AG09309 (cell line): ENCODE measurements around the gene ZAR1L.

Experiments used
- DNase-seq: peaks from one replicate; pipeline ENCODE4 v3.0.0-alpha.2; 2010; ENCODE audit warnings: low read depth
- H3K4me3 ChIP-seq: 2 replicates; pipeline ENCODE4 v1.5.1; 2011; ENCODE audit warnings: mild to moderate bottlenecking, low read depth, low read length, moderate library complexity; ENCODE audit not compliant: control insufficient read depth
- TF ChIP-seq, protein P1 (sequence below): IDR thresholded peaks from 2 replicates; pipeline ENCODE4 v1.5.1; 2011; ENCODE audit warnings: mild to moderate bottlenecking, low read depth, low read length, inconsistent platforms; ENCODE audit not compliant: insufficient read depth, control insufficient read depth; ENCODE audit errors: missing control alignments

The ZAR1L gene

GRCh38 chr13:32261567-32261966 is 53.6 kb downstream of the ZAR1L start:
- no peak overlapping the region for H3K4me3 ChIP-seq
- DNase-seq = peak; percentile 23
- TF ChIP-seq, protein P1, sequence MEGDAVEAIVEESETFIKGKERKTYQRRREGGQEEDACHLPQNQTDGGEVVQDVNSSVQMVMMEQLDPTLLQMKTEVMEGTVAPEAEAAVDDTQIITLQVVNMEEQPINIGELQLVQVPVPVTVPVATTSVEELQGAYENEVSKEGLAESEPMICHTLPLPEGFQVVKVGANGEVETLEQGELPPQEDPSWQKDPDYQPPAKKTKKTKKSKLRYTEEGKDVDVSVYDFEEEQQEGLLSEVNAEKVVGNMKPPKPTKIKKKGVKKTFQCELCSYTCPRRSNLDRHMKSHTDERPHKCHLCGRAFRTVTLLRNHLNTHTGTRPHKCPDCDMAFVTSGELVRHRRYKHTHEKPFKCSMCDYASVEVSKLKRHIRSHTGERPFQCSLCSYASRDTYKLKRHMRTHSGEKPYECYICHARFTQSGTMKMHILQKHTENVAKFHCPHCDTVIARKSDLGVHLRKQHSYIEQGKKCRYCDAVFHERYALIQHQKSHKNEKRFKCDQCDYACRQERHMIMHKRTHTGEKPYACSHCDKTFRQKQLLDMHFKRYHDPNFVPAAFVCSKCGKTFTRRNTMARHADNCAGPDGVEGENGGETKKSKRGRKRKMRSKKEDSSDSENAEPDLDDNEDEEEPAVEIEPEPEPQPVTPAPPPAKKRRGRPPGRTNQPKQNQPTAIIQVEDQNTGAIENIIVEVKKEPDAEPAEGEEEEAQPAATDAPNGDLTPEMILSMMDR = no peak

- TF ChIP-seq, protein P1 = no peak
- DNase-seq = no peak
- H3K4me3 ChIP-seq = no peak overlapping the region
These were observed 56.0 kb downstream of the ZAR1L start for GRCh38 chr13:32259116-32259515.

DNA sequence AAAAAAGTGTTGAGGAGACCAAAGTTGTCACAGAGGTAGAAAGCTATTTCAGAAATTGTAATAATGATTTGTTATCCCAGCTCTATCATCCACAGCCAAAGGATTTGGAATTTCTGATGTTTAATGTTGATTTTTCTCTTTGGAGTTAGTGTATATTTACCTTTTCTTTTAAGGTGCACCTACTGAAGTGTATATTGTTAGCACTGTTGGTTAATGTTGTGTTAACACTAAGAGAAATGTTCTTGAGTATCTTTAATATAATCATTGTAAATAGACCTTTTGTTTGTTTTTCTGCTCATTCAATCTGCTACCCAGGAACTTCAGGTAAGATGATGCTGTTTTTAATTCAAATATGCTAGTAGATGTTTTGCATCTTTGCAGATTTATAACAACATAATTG is 57.5 kb downstream of the ZAR1L start:
- DNase-seq = no peak
- no peak overlapping the region for H3K4me3 ChIP-seq
- TF ChIP-seq, protein P1 = no peak

DNA sequence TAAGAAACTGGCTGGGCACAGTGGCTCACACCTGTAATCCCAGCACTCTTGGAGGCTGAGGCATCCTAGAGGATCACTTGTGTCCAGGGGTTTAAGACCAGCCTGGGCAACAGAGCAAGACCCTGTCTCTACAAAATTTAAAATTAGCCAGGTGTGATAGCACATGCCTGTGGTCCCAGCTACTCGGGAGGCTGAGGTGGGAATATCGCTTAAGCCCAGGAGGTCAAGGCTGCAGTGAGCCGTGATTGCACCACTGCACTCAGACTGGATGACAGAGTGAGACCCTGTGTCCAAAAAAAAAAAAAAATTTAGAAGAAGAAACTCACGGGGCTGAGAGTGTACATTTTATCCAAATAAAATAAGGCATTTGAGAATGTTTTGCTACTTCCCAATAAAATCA is 58.9 kb downstream of the ZAR1L start:
- DNase-seq = no peak
- TF ChIP-seq, protein P1 = no peak
- H3K4me3 ChIP-seq = no peak overlapping the region

GRCh38 chr13:32255724-32256109 is 59.4 kb downstream of the ZAR1L start:
- TF ChIP-seq, protein P1 = no peak
- H3K4me3 ChIP-seq = no peak overlapping the region
- no peak for DNase-seq

DNA sequence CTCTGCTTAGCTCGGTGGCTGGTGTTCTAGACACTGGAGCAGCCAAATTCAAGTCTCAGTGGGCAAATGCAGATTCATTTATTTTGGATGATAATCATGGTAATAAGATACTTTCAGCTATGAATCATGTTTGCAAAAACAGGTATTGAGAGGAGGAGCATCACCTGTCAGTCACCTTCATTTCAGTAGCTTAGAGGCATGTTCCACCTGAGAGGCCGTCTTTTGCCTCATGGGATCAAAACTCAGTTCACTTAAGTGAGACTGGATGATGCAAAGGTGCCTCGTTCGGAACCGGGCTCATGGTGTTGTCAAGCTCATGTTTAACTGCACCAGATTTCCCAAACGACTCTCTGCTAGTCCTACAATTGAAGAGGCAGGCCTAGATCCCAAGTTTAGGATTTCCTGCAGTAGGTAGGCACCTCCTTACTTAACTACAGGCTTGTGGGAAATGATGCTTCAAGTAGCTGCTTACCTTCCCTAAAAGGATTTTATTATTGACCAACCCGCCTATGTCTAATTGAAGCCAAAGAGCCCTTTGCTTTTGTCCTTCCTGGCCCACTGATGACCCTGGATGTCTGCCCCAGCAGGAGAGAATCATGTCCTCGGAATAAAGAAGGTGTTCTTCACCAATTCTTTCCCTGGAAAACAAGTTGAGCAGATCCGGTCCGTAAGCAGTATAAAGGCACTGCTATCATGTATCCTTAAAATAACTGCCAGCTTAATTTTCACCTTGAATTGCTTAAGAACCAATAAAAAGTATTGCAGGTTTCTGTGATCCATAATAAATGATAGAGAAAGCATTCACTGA is 60.0 kb downstream of the ZAR1L start:
- TF ChIP-seq, protein P1 = no peak
- DNase-seq = no peak
- no peak overlapping the region for H3K4me3 ChIP-seq
